ENCODE data around the gene OSTM1. TPM values are rescaled to one million over a fixed set of nuclear protein-coding genes. Genes with fewer than 3 reads are reported as not detected.
"Not testable (repeated sequence)": the region's sequence is repeated elsewhere in the genome, so short reads cannot be mapped to it uniquely, and the experiment has no call there.

Gene OSTM1
- total RNA-seq, 1 donor from 2014 or later = 34.4 TPM

GRCh38 chr6:108013787-108014439 is 60.6 kb downstream of the OSTM1 start:
- no peak overlapping the region for H3K4me3 ChIP-seq
- intact Hi-C loops (cut with DNase I) = no loop called here
- no peaks in the 10 kb centered on the region for H3K36me3 ChIP-seq
- TF ChIP-seq POLR2A (IDR thresholded peaks at IDR 0.05) = no peak
- H3K4me1 ChIP-seq = no peaks in the 10 kb centered on the region
- DNase-seq (ENCODE audit: extremely low spot score in 2 of 2) = no peak
- no peaks in the 10 kb centered on the region for H3K27me3 ChIP-seq
- no peak overlapping the region for H3K27ac ChIP-seq
- peaks cover 4% of the 10 kb centered on the region for H3K9me3 ChIP-seq

- TF ChIP-seq CTCF (IDR thresholded peaks at IDR 0.05) = no peak
- TF ChIP-seq POLR2AphosphoS5 (IDR thresholded peaks at IDR 0.05; ENCODE audit: insufficient read depth in 1 of 2, low read depth in 1 of 2) = peak in 1 of 2 donors; percentile 45
Observed at GRCh38 chr6:108009894-108010293, 64.6 kb downstream of the OSTM1 start.

GRCh38 chr6:108009258-108009657 is 65.3 kb downstream of the OSTM1 start:
- H3K9me3 ChIP-seq; H3K4me1 ChIP-seq; H3K27me3 ChIP-seq; intact Hi-C loops (cut with DNase I); H3K4me3 ChIP-seq; DNase-seq (ENCODE audit: extremely low spot score in 2 of 2); H3K36me3 ChIP-seq; H3K27ac ChIP-seq: not testable (repeated sequence)

More at GRCh38 chr6:108009894-108010293, 64.6 kb downstream of the OSTM1 start:
- Histone ChIP-seq H3K9me3 (peaks cover 6% of the 10 kb centered on the region), H3K27ac (no peak overlapping the region), H3K4me1 (no peaks in the 10 kb centered on the region), H3K36me3 (no peaks in the 10 kb centered on the region), H3K4me3 (no peak overlapping the region), H3K27me3 (no peaks in the 10 kb centered on the region)
- no peak for DNase-seq (ENCODE audit: extremely low spot score in 2 of 2)
- intact Hi-C loops (cut with DNase I) = no loop called here

- TF ChIP-seq POLR2AphosphoS5 (IDR thresholded peaks at IDR 0.05; ENCODE audit: insufficient read depth in 1 of 2, low read depth in 1 of 2) = no peak
- no peak for TF ChIP-seq POLR2A (IDR thresholded peaks at IDR 0.05)
- TF ChIP-seq CTCF (IDR thresholded peaks at IDR 0.05) = no peak
- no peak overlapping the region for H3K4me3 ChIP-seq
- H3K27me3 ChIP-seq = no peaks in the 10 kb centered on the region
- H3K36me3 ChIP-seq = no peaks in the 10 kb centered on the region
- H3K9me3 ChIP-seq = peaks cover 6% of the 10 kb centered on the region
- intact Hi-C loops (cut with DNase I) = no loop called here
- DNase-seq (ENCODE audit: extremely low spot score in 2 of 2) = no peak
- no peak overlapping the region for H3K27ac ChIP-seq
- H3K4me1 ChIP-seq = no peaks in the 10 kb centered on the region
Observed at GRCh38 chr6:108008363-108008762, 66.2 kb downstream of the OSTM1 start.

- Histone ChIP-seq H3K9me3 (peaks cover 6% of the 10 kb centered on the region), H3K36me3 (no peaks in the 10 kb centered on the region), H3K4me3 (no peak overlapping the region), H3K27ac (no peak overlapping the region), H3K4me1 (peaks cover 11% of the 10 kb centered on the region), H3K27me3 (no peaks in the 10 kb centered on the region)
- intact Hi-C loops (cut with DNase I) = no loop called here
- TF ChIP-seq POLR2AphosphoS5 (IDR thresholded peaks at IDR 0.05; ENCODE audit: insufficient read depth in 1 of 2, low read depth in 1 of 2) (no peak), CTCF (IDR thresholded peaks at IDR 0.05) (no peak), POLR2A (IDR thresholded peaks at IDR 0.05) (no peak)
- no peak for DNase-seq (ENCODE audit: extremely low spot score in 2 of 2)
Observed at GRCh38 chr6:108005961-108006360, 68.6 kb downstream of the OSTM1 start.

GRCh38 chr6:108004861-108005260 is 69.7 kb downstream of the OSTM1 start:
- no peak overlapping the region for H3K4me3 ChIP-seq
- no peaks in the 10 kb centered on the region for H3K27me3 ChIP-seq
- H3K4me1 ChIP-seq = peaks cover 11% of the 10 kb centered on the region
- H3K36me3 ChIP-seq = no peaks in the 10 kb centered on the region
- no peak overlapping the region for H3K27ac ChIP-seq
- intact Hi-C loops (cut with DNase I) = no loop called here
- H3K9me3 ChIP-seq = peaks cover 6% of the 10 kb centered on the region
- DNase-seq (ENCODE audit: extremely low spot score in 2 of 2) = no peak
- TF ChIP-seq CTCF (IDR thresholded peaks at IDR 0.05) = no peak
- TF ChIP-seq POLR2A (IDR thresholded peaks at IDR 0.05) = no peak
- no peak for TF ChIP-seq POLR2AphosphoS5 (IDR thresholded peaks at IDR 0.05; ENCODE audit: insufficient read depth in 1 of 2, low read depth in 1 of 2)
